HepG2 (cell line): ENCODE measurements around the gene ARHGEF16. TPM values are rescaled to one million over a fixed set of nuclear protein-coding genes. Genes with fewer than 3 reads are reported as not detected.
A peak's percentile ranks its signal among the peaks of the same experiment; 100 is the strongest.

Experiments used
- ATAC-seq: fragments of 200-7000 bp; cut with Tn5 transposase; 3 replicates; pipeline ENCODE4 v1.9.1; 2020; ENCODE audit warnings: mild to moderate bottlenecking, moderate library complexity
- BruUV-seq: library from RNA; stranded (reverse); fragments of 400-500 nt; replicated peaks from 2 replicates; lab custom pipeline; 2021; lab: Mats Ljungman, UMichigan
- CTCF ChIA-PET: fragments of 300-600 bp; formaldehyde crosslinking; extraction: SDS; loops from one replicate; lab custom pipeline; 2021; ENCODE audit warnings: low total read pairs, inconsistent platforms, low intra/inter-chr PET ratio; lab: Yijun Ruan, JAX
- POLR2A ChIA-PET: fragments of 350-600 bp; sonication (Branson Sonifier 250); formaldehyde crosslinking; loops from one replicate; lab custom pipeline; 2020; ENCODE audit warnings: antibody characterized with exemption, inconsistent platforms; lab: Yijun Ruan, JAX
- DNase-seq: peaks from one replicate; pipeline ENCODE4 v3.0.0-alpha.2; 2015; ENCODE audit warnings: low spot score
- FAIRE-seq: peaks from 3 replicates; lab custom pipeline; 2011; peaks lifted over from hg19 to GRCh38; lab: Jason Lieb, UNC
- H2AFZ ChIP-seq: one replicate; pipeline ENCODE4 v1.6.1; 2011; ENCODE audit warnings: low read length, inconsistent platforms
- H3K27ac ChIP-seq: fragments of 300-600 bp; 3 replicates; pipeline ENCODE4 v1.8.0; 2011; ENCODE audit warnings: mixed run types, mild to moderate bottlenecking, mixed read lengths, low read length, inconsistent platforms; ENCODE audit not compliant: insufficient read depth; ENCODE audit errors: extremely low read length
- H3K27me3 ChIP-seq, 2 experiments: fragments of 200-600 bp in 1 of 2; 2 replicates in 1 of 2; 3 replicates in 1 of 2; pipeline versions ENCODE4 v1.6.0 to v1.8.0; 2011; ENCODE audit warnings: low read length in 2 of 2, mild to moderate bottlenecking in 2 of 2, moderate library complexity in 2 of 2, inconsistent platforms in 1 of 2; ENCODE audit not compliant: insufficient read depth in 2 of 2, control insufficient read depth in 1 of 2
- H3K36me3 ChIP-seq, 2 experiments: fragments of 200-600 bp in 1 of 2; replicated peaks in 1 of 2; 2 replicates in 1 of 2; 3 replicates in 1 of 2; pipeline versions ENCODE4 v1.5.1 to v1.8.0; 2011; ENCODE audit warnings: low read length in 2 of 2, inconsistent platforms in 1 of 2; ENCODE audit not compliant: insufficient read depth in 2 of 2, control insufficient read depth in 1 of 2
- H3K4me1 ChIP-seq: 2 replicates; pipeline ENCODE4 v1.5.1; 2012; ENCODE audit warnings: low read length, inconsistent platforms; ENCODE audit not compliant: insufficient read depth
- H3K4me2 ChIP-seq: 2 replicates; pipeline ENCODE4 v1.6.0; 2011; ENCODE audit warnings: low read depth, low read length, inconsistent platforms
- H3K4me3 ChIP-seq, 3 experiments: fragments of 200-600 bp in 1 of 3; sonication (generic), shearing (Covaris generic) in 1 of 3; replicated peaks in 1 of 3; 2 replicates each; pipeline ENCODE4 v1.5.1; 2011 to 2016; ENCODE audit warnings: low read length in 3 of 3, inconsistent platforms in 2 of 3, low read depth in 2 of 3, mild to moderate bottlenecking in 2 of 3, control low read depth in 1 of 3, mixed read lengths in 1 of 3; ENCODE audit not compliant: insufficient read depth in 1 of 3
- H3K79me2 ChIP-seq: one replicate; pipeline ENCODE4 v1.6.1; 2011; ENCODE audit warnings: low read length, inconsistent platforms; ENCODE audit not compliant: insufficient read depth
- H3K9ac ChIP-seq: 2 replicates; pipeline ENCODE4 v1.6.0; 2011; ENCODE audit warnings: mild to moderate bottlenecking, low read depth, low read length, inconsistent platforms; ENCODE audit not compliant: insufficient read depth
- H3K9me3 ChIP-seq: 2 replicates; pipeline ENCODE4 v1.5.1; 2012; ENCODE audit warnings: mild to moderate bottlenecking, low read length
- H4K20me1 ChIP-seq: 2 replicates; pipeline ENCODE4 v1.6.0; 2011; ENCODE audit warnings: inconsistent platforms, mild to moderate bottlenecking, low read length, moderate library complexity; ENCODE audit not compliant: insufficient read depth
- AGO1 ChIP-seq: fragments of 200-400 bp; formaldehyde crosslinking; IDR thresholded peaks from 2 replicates; pipeline ENCODE4 v1.6.1; 2017; ENCODE audit warnings: mild to moderate bottlenecking, low read depth, low read length, moderate library complexity; ENCODE audit not compliant: poor library complexity, severe bottlenecking
- AGO2 ChIP-seq: fragments of 200-400 bp; formaldehyde crosslinking; optimal IDR thresholded peaks from 2 replicates; pipeline ENCODE3; 2017; ENCODE audit warnings: mild to moderate bottlenecking, low read depth, low read length, moderate library complexity
- GTF2F1 ChIP-seq: fragments of 150-350 bp; IDR thresholded peaks from 2 replicates; pipeline ENCODE4 v1.6.1; 2014; ENCODE audit warnings: low read length
- HMG20A ChIP-seq: IDR thresholded peaks from 2 replicates; pipeline ENCODE4 v1.6.1; 2016; ENCODE audit warnings: borderline replicate concordance
- RFXANK ChIP-seq: IDR thresholded peaks from 2 replicates; pipeline ENCODE4 v1.6.1; 2016
- SOX13 ChIP-seq, 3 experiments: fragments of 450-650 bp in 1 of 3; sonication (generic) in 1 of 3; formaldehyde crosslinking in 1 of 3; IDR thresholded peaks in 2 of 3; conservative IDR thresholded peaks in 1 of 3; 2 replicates each; pipeline versions ENCODE4 v1.5.0 to v1.6.1; 2016 to 2020; ENCODE audit warnings: antibody characterized with exemption in 1 of 3, mild to moderate bottlenecking in 1 of 3, missing compliant biosample characterization in 1 of 3, missing genetic modification reagents in 1 of 3, moderate library complexity in 1 of 3
- TCF7L2 ChIP-seq: IDR thresholded peaks from 2 replicates; pipeline ENCODE4 v1.6.1; 2011; ENCODE audit warnings: mild to moderate bottlenecking, low read depth, low read length, moderate library complexity
- WGBS: methylation state at CpG from one replicate; pipeline ENCODE4 v1.1.6; 2017; ENCODE audit warnings: low lambda C conversion rate; 5-methylcytosine and 5-hydroxymethylcytosine counted together
- in situ Hi-C: cut with HindIII; loops from 2 replicates; pipeline ENCODE4 v1.10.0; 2017; ENCODE audit warnings: low pct_unique_long_range_greater_than_20kb; ENCODE audit not compliant: extremely low pct_ligation_motif_present
- intact Hi-C: fragments of 100-400 bp; cut with micrococcal nuclease; formaldehyde crosslinking; loops from one replicate; pipeline ENCODE4 v1.10.0; 2022; ENCODE audit not compliant: unreplicated experiment
- polyA plus RNA-seq, 8 experiments: library from polyadenylated mRNA; depleted of rRNA in 3 of 8; stranded (reverse) in 7 of 8; unstranded in 1 of 8; fragments of >200 nt; fragmentation: Illumina TruSeq in 4 of 8; extraction: Trizol in 4 of 8; gene quantifications; 2 replicates each; pipeline versions ENCODE4 v1.2.1 to v1.2.3, GENCODE V29; 2011 to 2016; ENCODE audit warnings: low read depth in 4 of 8, missing spikeins in 1 of 8, mixed read lengths in 1 of 8; ENCODE audit not compliant: insufficient read depth in 1 of 8
- total RNA-seq, 5 experiments: library from RNA; depleted of rRNA; stranded (reverse); fragments of >200 nt; fragmentation: Illumina TruSeq; extraction: Trizol; gene quantifications; 2 replicates each; pipeline ENCODE4 v1.2.3, GENCODE V29; 2016; ENCODE audit warnings: low read depth in 1 of 5

Gene ARHGEF16
- total and polyA plus RNA-seq, 2 of the 13 experiments (the other 11 are each of a cell fraction or from before 2014, with no cell fraction given), result 20.3 to 39.9 TPM

- DNase-seq (no peak), ATAC-seq (no peak), FAIRE-seq (no peak)
- H3K4me3 ChIP-seq, result no peak overlapping the region
- H3K9me3 ChIP-seq, result no peaks in the 10 kb centered on the region
- peaks cover 15 to 38% of the 10 kb centered on the region in 2 experiments; a peak in 4 of 5 replicates for H3K27me3 ChIP-seq
- no TSS peak for BruUV-seq
- WGBS, result 45% methylated on average over 3 of the region's 24 CpGs
- H3K79me2 ChIP-seq, result no peaks in the 10 kb centered on the region
- H3K27ac ChIP-seq, result no peak overlapping the region
- ChIA-PET POLR2A (no interaction called here), CTCF (no interaction called here)
- H3K36me3 ChIP-seq, result no peaks in the 10 kb centered on the region
- intact Hi-C loops (no loop called here), in situ Hi-C loops (no loop called here)
- H3K4me2 ChIP-seq, result no peak overlapping the region
- H4K20me1 ChIP-seq, result peaks cover 6% of the 10 kb centered on the region; the same call in 1 of the 2 replicates
- TF ChIP-seq TCF7L2 (no peak), AGO1 (peak; percentile 13), SOX13 (IDR thresholded peaks at IDR 0.05) (no peak), SOX13 (CRISPR knock-in tag; conservative IDR thresholded peaks at IDR 0.05 in 1 of 2, IDR thresholded peaks at IDR 0.05 in 1 of 2) (no peak), HMG20A (CRISPR knock-in tag) (no peak)
- H3K9ac ChIP-seq, result no peak overlapping the region
- no peak overlapping the region for H2AFZ ChIP-seq
- no peaks in the 10 kb centered on the region for H3K4me1 ChIP-seq
Observed at GRCh38 chr1:3520419-3521378, 66.2 kb downstream of the ARHGEF16 start.

- peaks cover 13 to 42% of the 10 kb centered on the region in 2 experiments; a peak in 4 of 5 replicates for H3K27me3 ChIP-seq
- WGBS, result no CpG with 5 or more reads among the region's 16 CpGs
- in situ Hi-C loops, result no loop called here
- no peaks in the 10 kb centered on the region for H3K36me3 ChIP-seq
- TF ChIP-seq AGO1 (peak; percentile 49), AGO2 (peak; percentile 47), RFXANK (CRISPR knock-in tag) (no peak), GTF2F1 (no peak)
- TF ChIP-seq, all 625 proteins: peak for 2
- BruUV-seq, result no TSS peak
- H3K9me3 ChIP-seq, result no peaks in the 10 kb centered on the region
- DNase-seq (no peak), ATAC-seq (no peak), FAIRE-seq (no peak)
- H3K4me3 ChIP-seq, result no peak overlapping the region
- H3K79me2 ChIP-seq, result no peaks in the 10 kb centered on the region
- ChIA-PET CTCF (no interaction called here), POLR2A (no interaction called here)
- H3K9ac ChIP-seq, result no peak overlapping the region
- peaks cover 6% of the 10 kb centered on the region; the same call in 1 of the 2 replicates for H4K20me1 ChIP-seq
- no peak overlapping the region for H2AFZ ChIP-seq
- intact Hi-C loops, result no loop called here
- no peak overlapping the region for H3K4me2 ChIP-seq
- no peaks in the 10 kb centered on the region for H3K4me1 ChIP-seq
- H3K27ac ChIP-seq, result no peak overlapping the region
Observed at GRCh38 chr1:3521426-3521825, 67.0 kb downstream of the ARHGEF16 start.
